WTC11 (cell line): ENCODE measurements around the gene CTCFL. TPM values are rescaled to one million over a fixed set of nuclear protein-coding genes. Genes with fewer than 3 reads are reported as not detected.

Source experiments
- ATAC-seq: fragments of 200-7000 bp; cut with Tn5 transposase; 2 replicates; pipeline ENCODE4 v1.10.0; 2021; ENCODE audit warnings: mild to moderate bottlenecking, moderate library complexity
- CTCF ChIA-PET: fragments of 300-600 bp; sonication (Branson Sonifier 250); formaldehyde crosslinking; loops from one replicate; lab custom pipeline; 2021; ENCODE audit warnings: antibody characterized with exemption; lab: Charles Lee
- POLR2A ChIA-PET: fragments of 350-600 bp; sonication (Branson Sonifier 250); formaldehyde crosslinking; loops from one replicate; lab custom pipeline; 2021; ENCODE audit warnings: antibody characterized with exemption; lab: Charles Lee
- DNase-seq: peaks from one replicate; pipeline ENCODE4 v3.0.0; 2021; ENCODE audit warnings: low spot score
- H3K27ac Mint-ChIP-seq: 2 replicates; pipeline ENCODE4 v1.8.0; 2021; ENCODE audit warnings: mixed read lengths
- H3K27me3 Mint-ChIP-seq: 2 replicates; pipeline ENCODE4 v1.8.0; 2021; ENCODE audit warnings: low read depth, mild to moderate bottlenecking, moderate library complexity, mixed read lengths
- H3K36me3 Mint-ChIP-seq: 2 replicates; pipeline ENCODE4 v1.8.0; 2021; ENCODE audit warnings: mixed read lengths
- H3K4me1 Mint-ChIP-seq: 2 replicates; pipeline ENCODE4 v1.8.0; 2022; ENCODE audit warnings: mixed read lengths
- H3K4me3 Mint-ChIP-seq: 2 replicates; pipeline ENCODE4 v1.8.0; 2021; ENCODE audit warnings: mild to moderate bottlenecking, moderate library complexity, mixed read lengths
- H3K9me3 Mint-ChIP-seq: 2 replicates; pipeline ENCODE4 v1.8.0; 2021; ENCODE audit warnings: mixed read lengths
- ELF4 ChIP-seq: sonication (generic); formaldehyde crosslinking; IDR thresholded peaks from 2 replicates; pipeline ENCODE4 v1.8.1; 2022; ENCODE audit warnings: low read depth, mild to moderate bottlenecking, moderate library complexity, missing genetic modification reagents
- EMX1 ChIP-seq: fragments of 250-450 bp; sonication (Bioruptor Pico); IDR thresholded peaks from 2 replicates; pipeline ENCODE4 v1.8.0; 2021; ENCODE audit warnings: mild to moderate bottlenecking
- ESRRA ChIP-seq: sonication (generic); formaldehyde crosslinking; IDR thresholded peaks from 2 replicates; pipeline ENCODE4 v1.8.1; 2022; ENCODE audit warnings: mild to moderate bottlenecking, missing genetic modification reagents, borderline replicate concordance
- FOXP1 ChIP-seq: sonication (generic); formaldehyde crosslinking; IDR thresholded peaks from 2 replicates; pipeline ENCODE4 v1.8.0; 2022; ENCODE audit warnings: missing genetic modification reagents, mild to moderate bottlenecking, moderate library complexity, borderline replicate concordance
- NFYB ChIP-seq: sonication (generic); formaldehyde crosslinking; conservative IDR thresholded peaks from 2 replicates; pipeline ENCODE4 v1.8.0; 2022; ENCODE audit warnings: low read depth, missing genetic modification reagents
- TCF7 ChIP-seq: sonication (generic); formaldehyde crosslinking; IDR thresholded peaks from 2 replicates; pipeline ENCODE4 v1.8.0; 2022; ENCODE audit warnings: mild to moderate bottlenecking, low read depth, missing genetic modification reagents, moderate library complexity
- TEAD1 ChIP-seq: sonication (generic); formaldehyde crosslinking; IDR thresholded peaks from 2 replicates; pipeline ENCODE4 v1.8.0; 2022; ENCODE audit warnings: mild to moderate bottlenecking, missing genetic modification reagents
- ZNF263 ChIP-seq: sonication (generic); formaldehyde crosslinking; IDR thresholded peaks from 2 replicates; pipeline ENCODE4 v1.8.1; 2022; ENCODE audit warnings: low read depth, mild to moderate bottlenecking, moderate library complexity, missing genetic modification reagents
- total RNA-seq: library from RNA; stranded (reverse); gene quantifications from 3 replicates; pipeline ENCODE4 v1.2.3, GENCODE V29; 2021
- TF ChIP-seq, protein P1 (sequence below): sonication (generic); formaldehyde crosslinking; IDR thresholded peaks from 2 replicates; pipeline ENCODE4 v1.8.0; 2023; ENCODE audit warnings: missing genetic modification reagents, mild to moderate bottlenecking, borderline replicate concordance
- TF ChIP-seq, protein P2 (sequence below): sonication (generic); formaldehyde crosslinking; conservative IDR thresholded peaks from 2 replicates; pipeline ENCODE4 v1.8.1; 2023; ENCODE audit warnings: mild to moderate bottlenecking, low read depth, missing genetic modification reagents, moderate library complexity

Gene CTCFL
- total RNA-seq, 1 experiment from 2014 or later: 0.70 TPM

DNA sequence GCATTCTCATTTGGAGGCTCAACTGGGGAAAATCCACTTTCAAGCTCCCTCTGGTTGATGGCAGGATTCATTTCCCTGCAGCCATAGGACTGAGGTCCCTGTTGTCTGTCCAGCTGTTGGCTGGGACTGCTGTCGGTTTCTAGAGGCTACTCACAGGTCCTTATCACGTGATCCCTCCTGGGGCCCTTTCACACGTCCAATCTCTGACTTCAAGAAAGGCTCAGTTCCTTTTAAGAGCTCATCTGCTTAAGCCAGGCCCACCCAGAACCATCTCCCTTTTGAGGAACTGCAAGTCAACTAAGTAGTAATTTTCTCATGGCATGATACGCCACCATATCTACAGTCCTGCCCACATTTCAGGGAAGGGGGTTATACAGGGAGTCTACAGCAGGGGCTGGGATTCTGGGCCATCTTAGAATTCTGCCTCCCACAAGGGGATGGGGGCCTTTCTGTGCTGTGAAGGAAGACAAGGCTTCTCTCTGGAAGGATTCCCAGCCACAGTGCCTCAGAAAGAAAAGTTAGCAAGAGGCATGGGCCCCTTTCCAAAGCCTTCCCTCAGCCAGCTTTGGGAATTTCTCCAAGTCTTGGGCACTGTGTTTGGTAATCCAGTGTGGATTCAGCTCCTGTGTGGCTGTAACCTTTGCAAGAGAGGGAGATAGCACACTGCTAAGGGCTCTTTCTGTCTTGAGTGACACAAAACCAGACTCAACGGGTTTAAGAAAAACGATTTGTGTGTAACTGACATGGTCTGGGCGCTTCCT, 66.4 kb downstream of the CTCFL start:
- H3K27me3 Mint-ChIP-seq: no peaks in the 10 kb centered on the region
- POLR2A ChIA-PET: no interaction called here
- DNase-seq (no peak), ATAC-seq (no peak)
- peaks cover 6% of the 10 kb centered on the region; the same call in 1 of the 2 replicates for H3K4me1 Mint-ChIP-seq
- peaks cover 15% of the 10 kb centered on the region for H3K9me3 Mint-ChIP-seq
- H3K4me3 Mint-ChIP-seq: no peak overlapping the region
- no peak overlapping the region for H3K27ac Mint-ChIP-seq
- H3K36me3 Mint-ChIP-seq: no peaks in the 10 kb centered on the region
- no peak for TF ChIP-seq ESRRA
- TF ChIP-seq EMX1 (CRISPR knock-in tag): no peak
- TF ChIP-seq TCF7: no peak
- TF ChIP-seq, protein P1, sequence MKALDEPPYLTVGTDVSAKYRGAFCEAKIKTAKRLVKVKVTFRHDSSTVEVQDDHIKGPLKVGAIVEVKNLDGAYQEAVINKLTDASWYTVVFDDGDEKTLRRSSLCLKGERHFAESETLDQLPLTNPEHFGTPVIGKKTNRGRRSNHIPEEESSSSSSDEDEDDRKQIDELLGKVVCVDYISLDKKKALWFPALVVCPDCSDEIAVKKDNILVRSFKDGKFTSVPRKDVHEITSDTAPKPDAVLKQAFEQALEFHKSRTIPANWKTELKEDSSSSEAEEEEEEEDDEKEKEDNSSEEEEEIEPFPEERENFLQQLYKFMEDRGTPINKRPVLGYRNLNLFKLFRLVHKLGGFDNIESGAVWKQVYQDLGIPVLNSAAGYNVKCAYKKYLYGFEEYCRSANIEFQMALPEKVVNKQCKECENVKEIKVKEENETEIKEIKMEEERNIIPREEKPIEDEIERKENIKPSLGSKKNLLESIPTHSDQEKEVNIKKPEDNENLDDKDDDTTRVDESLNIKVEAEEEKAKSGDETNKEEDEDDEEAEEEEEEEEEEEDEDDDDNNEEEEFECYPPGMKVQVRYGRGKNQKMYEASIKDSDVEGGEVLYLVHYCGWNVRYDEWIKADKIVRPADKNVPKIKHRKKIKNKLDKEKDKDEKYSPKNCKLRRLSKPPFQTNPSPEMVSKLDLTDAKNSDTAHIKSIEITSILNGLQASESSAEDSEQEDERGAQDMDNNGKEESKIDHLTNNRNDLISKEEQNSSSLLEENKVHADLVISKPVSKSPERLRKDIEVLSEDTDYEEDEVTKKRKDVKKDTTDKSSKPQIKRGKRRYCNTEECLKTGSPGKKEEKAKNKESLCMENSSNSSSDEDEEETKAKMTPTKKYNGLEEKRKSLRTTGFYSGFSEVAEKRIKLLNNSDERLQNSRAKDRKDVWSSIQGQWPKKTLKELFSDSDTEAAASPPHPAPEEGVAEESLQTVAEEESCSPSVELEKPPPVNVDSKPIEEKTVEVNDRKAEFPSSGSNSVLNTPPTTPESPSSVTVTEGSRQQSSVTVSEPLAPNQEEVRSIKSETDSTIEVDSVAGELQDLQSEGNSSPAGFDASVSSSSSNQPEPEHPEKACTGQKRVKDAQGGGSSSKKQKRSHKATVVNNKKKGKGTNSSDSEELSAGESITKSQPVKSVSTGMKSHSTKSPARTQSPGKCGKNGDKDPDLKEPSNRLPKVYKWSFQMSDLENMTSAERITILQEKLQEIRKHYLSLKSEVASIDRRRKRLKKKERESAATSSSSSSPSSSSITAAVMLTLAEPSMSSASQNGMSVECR (CRISPR knock-in tag): no peak
- TF ChIP-seq TEAD1 (CRISPR knock-in tag): no peak
- TF ChIP-seq ZNF263 (CRISPR knock-in tag): no peak
- TF ChIP-seq, protein P2, sequence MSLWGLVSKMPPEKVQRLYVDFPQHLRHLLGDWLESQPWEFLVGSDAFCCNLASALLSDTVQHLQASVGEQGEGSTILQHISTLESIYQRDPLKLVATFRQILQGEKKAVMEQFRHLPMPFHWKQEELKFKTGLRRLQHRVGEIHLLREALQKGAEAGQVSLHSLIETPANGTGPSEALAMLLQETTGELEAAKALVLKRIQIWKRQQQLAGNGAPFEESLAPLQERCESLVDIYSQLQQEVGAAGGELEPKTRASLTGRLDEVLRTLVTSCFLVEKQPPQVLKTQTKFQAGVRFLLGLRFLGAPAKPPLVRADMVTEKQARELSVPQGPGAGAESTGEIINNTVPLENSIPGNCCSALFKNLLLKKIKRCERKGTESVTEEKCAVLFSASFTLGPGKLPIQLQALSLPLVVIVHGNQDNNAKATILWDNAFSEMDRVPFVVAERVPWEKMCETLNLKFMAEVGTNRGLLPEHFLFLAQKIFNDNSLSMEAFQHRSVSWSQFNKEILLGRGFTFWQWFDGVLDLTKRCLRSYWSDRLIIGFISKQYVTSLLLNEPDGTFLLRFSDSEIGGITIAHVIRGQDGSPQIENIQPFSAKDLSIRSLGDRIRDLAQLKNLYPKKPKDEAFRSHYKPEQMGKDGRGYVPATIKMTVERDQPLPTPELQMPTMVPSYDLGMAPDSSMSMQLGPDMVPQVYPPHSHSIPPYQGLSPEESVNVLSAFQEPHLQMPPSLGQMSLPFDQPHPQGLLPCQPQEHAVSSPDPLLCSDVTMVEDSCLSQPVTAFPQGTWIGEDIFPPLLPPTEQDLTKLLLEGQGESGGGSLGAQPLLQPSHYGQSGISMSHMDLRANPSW (CRISPR knock-in tag): no peak
- TF ChIP-seq, all 79 proteins: peak for 0
- CTCF ChIA-PET: interaction anchor here (1.0 kb wide), 1 partner anchor 40 kb away, joined by 3 read pairs; no protein-coding TSS in a partner anchor

DNA sequence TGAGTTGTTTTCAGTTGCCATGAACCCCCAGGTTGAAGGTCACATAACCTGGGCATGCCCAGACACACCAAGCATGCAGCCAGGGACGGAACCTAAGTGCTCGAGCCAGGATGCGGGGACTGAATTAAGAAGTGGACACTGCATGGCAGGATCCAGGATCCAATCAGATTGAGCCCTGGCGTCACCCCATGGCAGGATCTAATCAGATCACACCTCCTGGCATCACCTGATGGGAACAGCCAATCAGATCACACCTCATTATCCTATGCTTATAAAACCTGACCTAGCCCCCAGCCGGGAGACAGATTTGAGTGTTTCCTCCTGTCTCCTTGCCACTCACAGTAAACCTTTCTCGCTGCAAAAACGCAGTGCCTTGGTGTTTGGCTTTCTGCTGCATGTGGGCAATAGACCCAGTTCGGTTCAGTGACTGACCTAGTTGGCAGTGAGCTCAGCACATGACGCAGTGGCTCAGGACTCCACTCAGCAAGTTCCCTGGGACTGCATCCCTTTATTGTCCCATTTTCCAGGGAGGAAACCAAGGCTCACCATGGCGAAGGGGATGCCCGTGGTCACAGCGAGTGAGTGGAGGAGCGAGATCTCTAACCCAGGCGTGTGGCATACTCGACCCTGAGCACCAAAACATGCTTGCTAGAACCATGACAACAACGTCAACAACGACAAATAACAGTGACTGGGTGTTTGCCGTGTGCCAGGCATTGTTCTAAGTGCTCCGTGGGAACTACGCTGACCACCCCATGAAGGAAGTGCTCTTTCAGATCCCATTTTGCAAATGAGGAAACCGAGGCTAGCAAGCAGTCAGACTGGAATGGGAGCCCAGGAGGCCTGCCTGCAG, 67.5 kb downstream of the CTCFL start:
- ATAC-seq: no peak
- POLR2A ChIA-PET: no interaction called here
- H3K36me3 Mint-ChIP-seq: no peaks in the 10 kb centered on the region
- no peak overlapping the region for H3K4me3 Mint-ChIP-seq
- H3K27me3 Mint-ChIP-seq: no peaks in the 10 kb centered on the region
- 0 out of 2 replicates have a peak overlapping the region, but pooled peaks have one; percentile 11 for H3K27ac Mint-ChIP-seq
- CTCF ChIA-PET: no interaction called here
- TF ChIP-seq NFYB (CRISPR knock-in tag) (0 out of 2 replicates have a peak, but pooled peaks have one; percentile 26), ELF4 (no peak)
- peaks cover 6% of the 10 kb centered on the region; the same call in 1 of the 2 replicates for H3K4me1 Mint-ChIP-seq
- no peak for DNase-seq
- H3K9me3 Mint-ChIP-seq: peaks cover 15% of the 10 kb centered on the region

DNA sequence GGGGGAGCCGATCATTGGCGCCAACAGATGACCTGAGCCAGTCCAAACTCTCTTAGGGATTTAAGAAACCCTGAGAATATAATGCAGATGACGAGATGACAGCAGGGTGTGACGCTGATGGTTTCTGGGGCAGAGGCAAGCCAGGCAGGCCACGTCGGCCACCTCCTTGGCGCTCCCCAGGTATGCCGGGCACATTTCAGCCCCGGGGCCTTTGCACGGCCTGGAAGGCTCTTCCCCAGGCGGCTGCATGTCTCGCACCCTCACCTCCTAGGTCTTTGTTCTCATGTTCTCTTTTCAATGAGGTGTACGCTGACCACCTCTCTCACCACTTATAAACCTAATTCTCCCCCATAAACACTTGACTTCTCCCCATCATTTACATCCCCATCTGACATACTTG, 68.8 kb downstream of the CTCFL start:
- Mint-ChIP-seq H3K4me3 (no peak overlapping the region), H3K36me3 (no peaks in the 10 kb centered on the region), H3K27ac (no peak overlapping the region), H3K27me3 (no peaks in the 10 kb centered on the region), H3K9me3 (peaks cover 15% of the 10 kb centered on the region), H3K4me1 (peaks cover 6% of the 10 kb centered on the region; the same call in 1 of the 2 replicates)
- POLR2A ChIA-PET: no interaction called here
- TF ChIP-seq FOXP1 (CRISPR knock-in tag): no peak
- DNase-seq (no peak), ATAC-seq (no peak)
- CTCF ChIA-PET: no interaction called here
